Right lung (tissue), 5 donors: ENCODE measurements around the gene INO80. TPM values are rescaled to one million over a fixed set of nuclear protein-coding genes. Genes with fewer than 3 reads are reported as not detected.

ENCODE experiments used
- DNase-seq, 2 donors: peaks; one replicate each; pipeline ENCODE4 v3.0.0-alpha.2; 2013
- polyA plus RNA-seq, 5 donors: library from polyadenylated mRNA; unstranded; fragments of 120-200 nt; gene quantifications; one replicate each; pipeline versions ENCODE4 v1.2.1 to v1.2.3, GENCODE V29; 2013; ENCODE audit warnings: inconsistent platforms in 1 of 5, low replicate concordance in 1 of 5; ENCODE audit not compliant: insufficient read length in 5 of 5, insufficient read depth in 1 of 5

Gene INO80
- polyA plus RNA-seq, 5 donors = 21.0 to 28.8 (median 25.4) TPM

GRCh38 chr15:40932156-40932555, 183.9 kb downstream of the INO80 start:
- DNase-seq = no peak

- no peak for DNase-seq
These were observed 184.6 kb downstream of the INO80 start for GRCh38 chr15:40931300-40932142.

- no peak for DNase-seq
These were observed 185.4 kb downstream of the INO80 start for GRCh38 chr15:40930430-40931299.

GRCh38 chr15:40929660-40930429, 186.2 kb downstream of the INO80 start:
- DNase-seq = no peak

Other genes with a start within 250 kb of the INO80 start
- gene RHOV, start 242.0 kb downstream of the INO80 start, polyA plus RNA-seq = under 1 TPM; 0.36 to 0.60 (median 0.51) TPM
- gene VPS18, start 221.8 kb downstream of the INO80 start, polyA plus RNA-seq = 10 to 100 TPM in 3 of 5 donors, 1 to 10 TPM in 2; 9.2 to 14.5 (median 10.2) TPM
- gene DLL4, start 186.9 kb downstream of the INO80 start, polyA plus RNA-seq = 10 to 100 TPM; 12.7 to 24.7 (median 19.7) TPM
- gene CHAC1, start 162.8 kb downstream of the INO80 start, polyA plus RNA-seq = 1 to 10 TPM in 4 of 5 donors, under 1 TPM in 1; 0.73 to 1.5 (median 1.1) TPM
- under 1 TPM in 1 of 5 donors, not detected in 4; 0.07 TPM for gene EXD1, start 114.5 kb upstream of the INO80 start, polyA plus RNA-seq
- 10 to 100 TPM; 49.2 to 66.5 (median 50.8) TPM for gene CHP1, start 115.0 kb upstream of the INO80 start, polyA plus RNA-seq
- 10 to 100 TPM in 1 of 5 donors, 1 to 10 TPM in 4; 5.3 to 13.9 (median 7.0) TPM for gene OIP5, start 216.3 kb upstream of the INO80 start, polyA plus RNA-seq
- gene NUSAP1, start 216.6 kb upstream of the INO80 start, polyA plus RNA-seq = 100 to 1,000 TPM in 2 of 5 donors, 10 to 100 TPM in 3; 51.2 to 160 (median 92.2) TPM